ENCODE measurements around the gene SLC30A7.

GRCh38 chr1:100883963-100884362 is 11.9 kb upstream of the SLC30A7 start:
- TF ChIP-seq CTCF (IDR thresholded peaks at IDR 0.05; ENCODE audit: insufficient read depth, low read length): no peak
- no peak for TF ChIP-seq POLR2AphosphoS5 (IDR thresholded peaks at IDR 0.05; ENCODE audit: low read depth)
